ENCODE data around the gene RAB13.
"Not testable (repeated sequence)": the region's sequence is repeated elsewhere in the genome, so short reads cannot be mapped to it uniquely, and the experiment has no call there.

DNA sequence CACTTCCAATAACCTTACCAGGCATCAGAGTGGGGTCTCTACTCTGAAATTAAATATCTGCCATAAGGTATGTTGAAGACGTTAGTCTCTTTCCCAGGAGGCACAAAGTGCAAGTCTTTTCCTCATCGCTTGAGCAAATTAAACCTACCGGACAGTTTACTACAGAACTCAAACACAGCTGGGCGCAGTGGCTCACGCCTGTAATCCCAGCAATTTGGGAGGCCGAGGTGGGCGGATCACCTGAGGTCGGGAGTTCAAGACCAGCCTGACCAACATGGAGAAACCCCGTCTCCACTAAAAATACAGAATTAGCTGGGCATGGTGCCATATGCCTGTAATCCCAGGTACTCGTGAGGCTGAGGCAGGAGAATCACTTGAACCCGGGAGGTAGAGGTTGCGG is 7.0 kb downstream of the RAB13 start:
- TF ChIP-seq, protein P1, sequence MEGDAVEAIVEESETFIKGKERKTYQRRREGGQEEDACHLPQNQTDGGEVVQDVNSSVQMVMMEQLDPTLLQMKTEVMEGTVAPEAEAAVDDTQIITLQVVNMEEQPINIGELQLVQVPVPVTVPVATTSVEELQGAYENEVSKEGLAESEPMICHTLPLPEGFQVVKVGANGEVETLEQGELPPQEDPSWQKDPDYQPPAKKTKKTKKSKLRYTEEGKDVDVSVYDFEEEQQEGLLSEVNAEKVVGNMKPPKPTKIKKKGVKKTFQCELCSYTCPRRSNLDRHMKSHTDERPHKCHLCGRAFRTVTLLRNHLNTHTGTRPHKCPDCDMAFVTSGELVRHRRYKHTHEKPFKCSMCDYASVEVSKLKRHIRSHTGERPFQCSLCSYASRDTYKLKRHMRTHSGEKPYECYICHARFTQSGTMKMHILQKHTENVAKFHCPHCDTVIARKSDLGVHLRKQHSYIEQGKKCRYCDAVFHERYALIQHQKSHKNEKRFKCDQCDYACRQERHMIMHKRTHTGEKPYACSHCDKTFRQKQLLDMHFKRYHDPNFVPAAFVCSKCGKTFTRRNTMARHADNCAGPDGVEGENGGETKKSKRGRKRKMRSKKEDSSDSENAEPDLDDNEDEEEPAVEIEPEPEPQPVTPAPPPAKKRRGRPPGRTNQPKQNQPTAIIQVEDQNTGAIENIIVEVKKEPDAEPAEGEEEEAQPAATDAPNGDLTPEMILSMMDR (IDR thresholded peaks at IDR 0.05; ENCODE audit: insufficient read depth, low read length, poor library complexity, severe bottlenecking), result not testable (repeated sequence)
- TF ChIP-seq EZH2phosphoT487 (conservative IDR thresholded peaks at IDR 0.05; ENCODE audit: low read length), result not testable (repeated sequence)
